ENCODE results near the gene YY2. TPM values are rescaled to one million over a fixed set of nuclear protein-coding genes. Genes with fewer than 3 reads are reported as not detected.

Gene YY2
- total and polyA plus RNA-seq, 2 of the 8 experiments (the other 6 are each of a cell fraction or from before 2014, with no cell fraction given), result 0.60 to 1.5 TPM

DNA sequence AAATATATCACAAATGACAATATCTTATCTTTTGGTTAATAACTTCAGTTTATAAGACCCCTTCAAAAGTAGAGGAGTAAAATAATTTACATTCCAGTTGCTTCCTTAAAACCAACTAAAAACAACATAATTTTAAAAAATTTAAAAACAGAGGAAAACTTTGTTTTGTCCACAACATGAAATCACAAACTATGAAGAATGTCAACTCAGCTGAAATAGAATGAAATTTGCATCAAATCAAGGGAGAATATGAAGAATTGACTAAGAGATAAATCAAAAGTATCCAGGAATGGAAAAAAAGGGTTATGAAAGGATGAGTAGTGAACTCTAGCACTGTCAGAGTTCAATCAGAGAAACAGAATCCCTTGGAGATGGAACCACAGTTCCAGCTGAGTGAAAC, 2.2 kb upstream of the YY2 start:
- no peak overlapping the region for H3K56ac ChIP-seq (replicated peaks; ENCODE audit: insufficient read length, low read depth, low read length)
- H3K14ac ChIP-seq (ENCODE audit: insufficient read length), result no peak overlapping the region
- H2BK15ac ChIP-seq (ENCODE audit: low read length), result no peak overlapping the region
- peaks cover 0 to 15% (median 0%) of the 10 kb centered on the region in 4 experiments; a peak in 3 of 8 replicates for H3K36me3 ChIP-seq (ENCODE audit: control insufficient read depth in 2 of 4, insufficient read depth in 4 of 4, low read length in 3 of 4)
- no peaks in the 10 kb centered on the region for H3K79me2 ChIP-seq (ENCODE audit: control insufficient read depth in 1 of 2, insufficient read depth in 2 of 2, low read length in 2 of 2)
- no peaks in the 10 kb centered on the region for H3K23me2 ChIP-seq (ENCODE audit: low read depth, low read length)
- H4K8ac ChIP-seq (ENCODE audit: extremely low read depth, insufficient read depth, low read length), result no peak overlapping the region
- no peak for FAIRE-seq
- no peaks in the 10 kb centered on the region for H3K27me3 ChIP-seq (replicated peaks in 1 of 4; ENCODE audit: control insufficient read depth in 3 of 4, extremely low read depth in 1 of 4, insufficient read depth in 3 of 4, low read length in 3 of 4)
- no peaks in the 10 kb centered on the region for H3K79me1 ChIP-seq (ENCODE audit: low read depth, low read length)
- H4K5ac ChIP-seq (ENCODE audit: insufficient read length, low read depth, low read length), result no peak overlapping the region
- no peak overlapping the region for H3K4ac ChIP-seq (replicated peaks; ENCODE audit: insufficient read length, low read depth, low read length)
- H2BK120ac ChIP-seq (replicated peaks; ENCODE audit: low read depth, low read length), result no peak overlapping the region
- H3K4me3 ChIP-seq (ENCODE audit: extremely low read depth in 1 of 4, insufficient read depth in 2 of 4, low read depth in 3 of 4, low read length in 4 of 4), result no peak overlapping the region
- H3K4me1 ChIP-seq (replicated peaks in 1 of 4; ENCODE audit: control insufficient read depth in 3 of 4, insufficient read depth in 4 of 4, low read length in 3 of 4), result no peaks in the 10 kb centered on the region
- no peak overlapping the region for H2BK5ac ChIP-seq (ENCODE audit: low read depth, low read length)
- no peak overlapping the region for H3K27ac ChIP-seq (ENCODE audit: low read depth, low read length)
- no peak overlapping the region for H2AK5ac ChIP-seq (ENCODE audit: low read depth, low read length)
- H3K4me2 ChIP-seq (ENCODE audit: insufficient read depth in 1 of 2, low read depth in 2 of 2, low read length in 2 of 2), result no peak overlapping the region
- no peak for DNase-seq (ENCODE audit: low read depth in 1 of 2, low spot score in 2 of 2)
- no peak overlapping the region for H3K23ac ChIP-seq (ENCODE audit: insufficient read length)
- no peak overlapping the region for H3K18ac ChIP-seq (ENCODE audit: extremely low read depth, low read length)
- H4K91ac ChIP-seq (replicated peaks; ENCODE audit: insufficient read length, low read length), result no peak overlapping the region
- no peak overlapping the region for H2AFZ ChIP-seq (ENCODE audit: low read length)
- no peaks in the 10 kb centered on the region for H4K20me1 ChIP-seq (replicated peaks in 1 of 2; ENCODE audit: control insufficient read depth in 1 of 2, insufficient read depth in 2 of 2, low read length in 2 of 2)
- ChIA-PET POLR2A (ENCODE audit: partially characterized antibody) (no interaction called here), CTCF (ENCODE audit: partially characterized antibody) (no interaction called here)
- H2BK12ac ChIP-seq (ENCODE audit: low read depth, low read length), result no peak overlapping the region
- no peak overlapping the region for H3K9ac ChIP-seq (replicated peaks in 1 of 4; ENCODE audit: extremely low read depth in 1 of 4, low read depth in 3 of 4, low read length in 3 of 4)
- no peak overlapping the region for H2BK20ac ChIP-seq (ENCODE audit: low read length)
- H3K9me3 ChIP-seq (ENCODE audit: insufficient read depth in 2 of 2, low read depth in 1 of 2, low read length in 1 of 2), result no peaks in the 10 kb centered on the region
- TF ChIP-seq CBX5 (IDR thresholded peaks at IDR 0.05; ENCODE audit: low read depth, low read length) (no peak), RAD21 (IDR thresholded peaks at IDR 0.05 in 1 of 2, conservative IDR thresholded peaks at IDR 0.05 in 1 of 2; ENCODE audit: low read depth in 2 of 2, low read length in 2 of 2) (no peak), KDM4A (IDR thresholded peaks at IDR 0.05; ENCODE audit: low read depth, low read length, severe bottlenecking) (no peak), RBBP5 (IDR thresholded peaks at IDR 0.05; ENCODE audit: borderline replicate concordance, low read depth, low read length) (no peak), CEBPB (IDR thresholded peaks at IDR 0.05; ENCODE audit: low read depth, low read length) (no peak), TBP (IDR thresholded peaks at IDR 0.05; ENCODE audit: low read depth, low read length) (no peak), BRCA1 (IDR thresholded peaks at IDR 0.05; ENCODE audit: low read depth, low read length) (no peak), POLR2AphosphoS5 (IDR thresholded peaks at IDR 0.05; ENCODE audit: low read depth, low read length) (no peak), BACH1 (IDR thresholded peaks at IDR 0.05; ENCODE audit: low read length) (no peak)
